ENCODE data around the gene GAS2L2. TPM values are rescaled to one million over a fixed set of nuclear protein-coding genes. Genes with fewer than 3 reads are reported as not detected.
"Not testable (repeated sequence)": the region's sequence is repeated elsewhere in the genome, so short reads cannot be mapped to it uniquely, and the experiment has no call there.

Gene GAS2L2
- total RNA-seq, 2 experiments from 2014 or later, result 0.11 TPM; not detected in 1

GRCh38 chr17:35708951-35709350, 44.1 kb downstream of the GAS2L2 start:
- peaks cover 9% of the 10 kb centered on the region for H3K4me1 Mint-ChIP-seq
- H3K9me3 Mint-ChIP-seq, result no peaks in the 10 kb centered on the region
- ATAC-seq (ENCODE audit: low read depth) (no peak), DNase-seq (no peak)
- H3K36me3 Mint-ChIP-seq, result peaks cover 15% of the 10 kb centered on the region
- H3K4me3 Mint-ChIP-seq, result no peak overlapping the region
- H3K27ac Mint-ChIP-seq, result no peak overlapping the region
- no peaks in the 10 kb centered on the region for H3K27me3 Mint-ChIP-seq
- POLR2A ChIA-PET, result no interaction called here

DNA sequence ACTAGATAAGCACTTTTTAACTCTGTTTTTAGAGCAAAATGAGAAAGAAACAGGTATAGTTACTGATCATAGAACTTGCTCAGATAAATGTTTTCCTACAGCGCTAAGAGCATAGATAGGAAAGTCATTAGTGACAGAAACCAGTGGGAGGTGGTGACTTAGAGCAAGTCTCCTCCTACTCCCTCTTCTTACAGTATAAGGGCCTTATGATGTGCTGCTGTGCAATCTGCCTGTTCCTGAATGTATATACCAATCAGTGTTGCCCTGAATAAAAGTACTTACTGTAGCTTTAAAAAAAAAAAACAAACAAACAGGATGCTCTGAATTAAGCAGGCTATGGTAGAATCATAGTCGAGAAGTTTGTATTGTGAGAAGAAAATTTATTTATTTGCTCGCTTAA, 44.9 kb downstream of the GAS2L2 start:
- Mint-ChIP-seq H3K36me3 (peaks cover 19% of the 10 kb centered on the region), H3K27ac (no peak overlapping the region), H3K4me1 (peaks cover 9% of the 10 kb centered on the region), H3K4me3 (no peak overlapping the region), H3K9me3 (no peaks in the 10 kb centered on the region), H3K27me3 (no peaks in the 10 kb centered on the region)
- POLR2A ChIA-PET, result no interaction called here
- DNase-seq, result no peak
- ATAC-seq (ENCODE audit: low read depth), result no peak

GRCh38 chr17:35705705-35706104, 47.3 kb downstream of the GAS2L2 start:
- Mint-ChIP-seq H3K4me1 (peaks cover 8% of the 10 kb centered on the region), H3K9me3 (peaks cover 2% of the 10 kb centered on the region), H3K36me3 (peaks cover 27% of the 10 kb centered on the region), H3K27ac (no peak overlapping the region), H3K4me3 (no peak overlapping the region), H3K27me3 (no peaks in the 10 kb centered on the region)
- POLR2A ChIA-PET, result no interaction called here
- no peak for DNase-seq
- ATAC-seq (ENCODE audit: low read depth), result no peak

DNA sequence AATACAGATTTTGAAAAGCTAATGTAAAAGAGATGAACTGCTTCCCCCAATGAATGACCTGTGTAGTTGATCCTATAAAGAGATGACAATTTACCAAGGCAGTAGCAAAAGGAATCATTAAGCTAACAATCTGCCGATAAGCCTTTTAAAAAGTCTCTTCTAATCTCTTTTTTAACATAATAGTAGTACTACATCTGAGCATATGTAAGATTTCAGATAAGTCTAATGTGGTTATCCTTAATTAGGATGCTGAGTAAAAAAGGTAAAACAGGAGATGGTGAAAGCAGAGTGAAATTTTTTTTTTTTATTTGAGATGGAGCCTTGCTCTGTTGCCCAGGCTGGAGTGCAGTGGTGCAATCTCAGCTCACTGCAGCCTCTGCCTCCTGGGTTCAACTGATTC, 47.8 kb downstream of the GAS2L2 start:
- peaks cover 2% of the 10 kb centered on the region for H3K9me3 Mint-ChIP-seq
- peaks cover 23% of the 10 kb centered on the region for H3K36me3 Mint-ChIP-seq
- H3K4me1 Mint-ChIP-seq, result peaks cover 8% of the 10 kb centered on the region
- H3K27me3 Mint-ChIP-seq, result no peaks in the 10 kb centered on the region
- DNase-seq, result no peak
- ATAC-seq (ENCODE audit: low read depth), result no peak
- no peak overlapping the region for H3K4me3 Mint-ChIP-seq
- H3K27ac Mint-ChIP-seq, result no peak overlapping the region
- POLR2A ChIA-PET, result no interaction called here

DNA sequence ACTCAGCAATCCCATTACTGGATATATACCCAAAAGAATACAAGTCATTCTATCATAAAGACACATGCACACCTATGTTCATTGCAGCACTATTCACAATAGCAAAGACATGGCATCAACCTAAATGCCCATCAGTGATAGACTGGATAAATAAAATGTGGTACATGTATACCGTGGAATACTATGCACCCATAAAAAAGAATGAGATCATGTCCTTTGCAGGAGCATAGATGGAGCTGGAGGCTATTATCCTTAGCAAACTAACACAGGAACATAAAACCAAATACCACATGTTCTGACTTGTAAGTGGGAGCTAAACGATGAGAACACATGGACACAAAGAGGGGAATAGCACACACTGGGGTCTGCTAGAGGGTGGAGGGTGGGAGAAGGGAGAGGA, 49.7 kb downstream of the GAS2L2 start:
- ATAC-seq (ENCODE audit: low read depth); H3K9me3 Mint-ChIP-seq; POLR2A ChIA-PET; H3K4me1 Mint-ChIP-seq; H3K27ac Mint-ChIP-seq; DNase-seq; H3K27me3 Mint-ChIP-seq; H3K4me3 Mint-ChIP-seq: not testable (repeated sequence)
- peaks cover 20% of the 10 kb centered on the region for H3K36me3 Mint-ChIP-seq

DNA sequence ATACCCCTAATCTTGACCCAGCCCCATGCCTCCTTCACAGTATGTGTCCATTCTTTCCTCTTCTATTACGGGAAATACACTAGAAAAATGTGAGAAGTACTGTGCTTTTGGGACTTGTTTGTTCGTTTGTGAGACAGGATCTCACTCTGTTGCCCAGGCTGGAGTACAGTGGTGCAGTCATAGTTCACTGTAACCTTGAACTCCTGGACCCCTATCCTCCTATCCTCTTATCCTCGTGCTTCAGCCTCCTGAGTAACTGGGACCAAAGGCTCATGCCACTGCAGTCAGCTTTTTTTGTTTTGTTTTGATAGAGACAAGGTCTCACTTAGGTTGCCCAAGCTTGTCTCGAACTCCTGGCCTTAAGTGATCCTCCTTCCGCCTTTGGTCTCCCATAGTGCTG, 51.5 kb downstream of the GAS2L2 start:
- Mint-ChIP-seq H3K9me3 (peaks cover 2% of the 10 kb centered on the region), H3K27ac (no peak overlapping the region), H3K36me3 (peaks cover 22% of the 10 kb centered on the region), H3K4me1 (no peaks in the 10 kb centered on the region), H3K4me3 (no peak overlapping the region), H3K27me3 (no peaks in the 10 kb centered on the region)
- DNase-seq (no peak), ATAC-seq (ENCODE audit: low read depth) (no peak)
- POLR2A ChIA-PET, result no interaction called here

DNA sequence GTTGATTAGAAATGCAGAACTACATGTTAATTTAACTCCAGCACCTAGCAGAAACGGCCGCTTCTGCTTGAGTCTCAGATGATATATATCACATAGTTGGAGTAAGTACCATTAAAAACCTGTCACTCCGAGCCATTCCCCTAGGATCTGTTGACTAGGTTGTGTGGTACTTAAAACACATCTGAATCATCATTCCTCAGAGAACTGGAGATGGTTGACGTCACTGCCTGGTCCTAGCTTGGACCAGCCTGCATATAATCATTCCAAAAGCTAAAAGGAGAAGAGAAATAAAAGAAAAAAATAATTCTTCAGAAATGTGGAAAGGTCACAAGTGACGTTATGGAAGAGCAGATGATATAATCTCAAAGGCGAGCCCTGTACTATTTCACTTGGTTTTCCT, 52.9 kb downstream of the GAS2L2 start:
- DNase-seq, result no peak
- Mint-ChIP-seq H3K27me3 (no peaks in the 10 kb centered on the region), H3K4me3 (no peak overlapping the region), H3K9me3 (peaks cover 2% of the 10 kb centered on the region), H3K4me1 (no peaks in the 10 kb centered on the region), H3K27ac (no peak overlapping the region), H3K36me3 (peaks cover 24% of the 10 kb centered on the region)
- no peak for ATAC-seq (ENCODE audit: low read depth)
- POLR2A ChIA-PET, result no interaction called here

GRCh38 chr17:35698800-35699199, 54.2 kb downstream of the GAS2L2 start:
- POLR2A ChIA-PET, result no interaction called here
- Mint-ChIP-seq H3K4me1 (no peaks in the 10 kb centered on the region), H3K9me3 (peaks cover 2% of the 10 kb centered on the region), H3K4me3 (no peak overlapping the region), H3K36me3 (peaks cover 22% of the 10 kb centered on the region), H3K27ac (no peak overlapping the region), H3K27me3 (no peaks in the 10 kb centered on the region)
- DNase-seq (no peak), ATAC-seq (ENCODE audit: low read depth) (no peak)

- H3K27ac Mint-ChIP-seq, result no peak overlapping the region
- no peak overlapping the region for H3K4me3 Mint-ChIP-seq
- no peaks in the 10 kb centered on the region for H3K4me1 Mint-ChIP-seq
- DNase-seq, result no peak
- ATAC-seq (ENCODE audit: low read depth), result no peak
- H3K27me3 Mint-ChIP-seq, result no peaks in the 10 kb centered on the region
- no peaks in the 10 kb centered on the region for H3K9me3 Mint-ChIP-seq
- peaks cover 12% of the 10 kb centered on the region for H3K36me3 Mint-ChIP-seq
- POLR2A ChIA-PET, result interaction anchor here (0.7 kb wide), 1 partner anchor 106 kb away, joined by 4 read pairs; no protein-coding TSS in a partner anchor
Measured at GRCh38 chr17:35695613-35696012, 57.4 kb downstream of the GAS2L2 start.

GRCh38 chr17:35694906-35695305, 58.1 kb downstream of the GAS2L2 start:
- Mint-ChIP-seq H3K36me3 (peaks cover 17% of the 10 kb centered on the region), H3K4me3 (no peak overlapping the region), H3K27me3 (no peaks in the 10 kb centered on the region), H3K27ac (no peak overlapping the region), H3K4me1 (no peaks in the 10 kb centered on the region), H3K9me3 (no peaks in the 10 kb centered on the region)
- POLR2A ChIA-PET, result no interaction called here
- ATAC-seq (ENCODE audit: low read depth) (no peak), DNase-seq (no peak)

Other genes with a start within 250 kb of the GAS2L2 start
- gene SLFN12L, start 215.6 kb downstream of the GAS2L2 start, total RNA-seq, result 100 to 1,000 TPM; 133 to 139 TPM
- not detected for gene SLFN14, start 192.4 kb downstream of the GAS2L2 start, total RNA-seq
- 1 to 10 TPM; 4.4 to 4.6 TPM for gene PEX12, start 174.7 kb downstream of the GAS2L2 start, total RNA-seq
- 100 to 1,000 TPM; 154 to 163 TPM for gene AP2B1, start 165.9 kb downstream of the GAS2L2 start, total RNA-seq
- under 1 TPM; 0.09 to 0.53 TPM for gene RASL10B, start 21.6 kb downstream of the GAS2L2 start, total RNA-seq
- gene C17orf50, start 7.6 kb upstream of the GAS2L2 start, total RNA-seq, result not detected
- under 1 TPM; 0.45 to 0.75 TPM for gene MMP28, start 42.4 kb upstream of the GAS2L2 start, total RNA-seq
- 100 to 1,000 TPM; 291 to 299 TPM for gene TAF15, start 56.2 kb upstream of the GAS2L2 start, total RNA-seq
- gene HEATR9, start 115.7 kb upstream of the GAS2L2 start, total RNA-seq, result 1 to 10 TPM; 6.3 to 6.7 TPM
- gene CCL5, start 127.1 kb upstream of the GAS2L2 start, total RNA-seq, result 100 to 1,000 TPM; 782 to 938 TPM
- gene RDM1, start 177.5 kb upstream of the GAS2L2 start, total RNA-seq, result 10 to 100 TPM; 17.3 to 25.0 TPM
- gene LYZL6, start 190.5 kb upstream of the GAS2L2 start, total RNA-seq, result not detected
- not detected for gene CCL16, start 228.3 kb upstream of the GAS2L2 start, total RNA-seq
- not detected for gene CCL14, start 233.5 kb upstream of the GAS2L2 start, total RNA-seq
- gene CCL15, start 248.3 kb upstream of the GAS2L2 start, total RNA-seq, result not detected